ENCODE measurements around the gene HNRNPA1.
"Not testable (repeated sequence)": the region's sequence is repeated elsewhere in the genome, so short reads cannot be mapped to it uniquely, and the experiment has no call there.

The HNRNPA1 gene

DNA sequence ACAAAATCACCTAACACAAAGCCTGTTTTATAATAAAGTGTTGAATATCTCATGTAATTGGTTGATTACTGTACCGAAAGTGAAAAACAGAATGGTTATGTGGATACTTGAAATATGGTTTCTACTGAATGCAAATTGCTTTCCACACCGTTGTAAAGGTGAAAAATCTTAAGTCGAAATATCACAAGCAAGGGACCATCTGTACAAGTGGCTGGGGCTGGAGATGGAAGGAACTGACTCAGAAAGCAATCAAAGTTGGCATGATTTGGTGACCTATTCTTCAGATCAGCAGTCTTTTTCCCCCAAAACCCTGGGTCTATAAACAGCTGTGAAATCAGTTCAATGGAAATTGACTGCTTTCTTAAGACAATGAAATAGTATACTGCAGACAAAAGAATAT is 4.2 kb upstream of the HNRNPA1 start:
- no peak for DNase-seq (ENCODE audit: low spot score)

DNA sequence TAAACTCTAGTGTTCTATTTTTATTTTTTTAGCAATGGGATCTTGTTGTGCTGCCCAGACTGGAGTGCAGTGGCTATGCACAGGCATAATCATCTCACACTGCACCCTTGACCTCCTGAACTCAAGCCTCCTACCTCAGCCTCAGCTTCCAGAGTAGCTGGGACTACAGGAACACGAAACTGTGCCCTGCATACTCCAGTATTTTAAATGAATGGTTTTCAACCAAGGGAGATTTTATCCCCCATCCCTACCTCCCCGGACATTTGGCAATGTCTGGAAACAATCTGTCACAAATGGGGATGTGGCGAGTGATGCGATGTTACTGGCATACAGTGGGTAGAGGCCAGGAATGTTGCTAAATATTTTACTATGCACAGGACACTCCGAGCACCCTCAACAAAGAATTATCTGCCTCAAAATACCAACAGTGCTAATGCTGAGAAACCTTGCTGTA is 2.7 kb upstream of the HNRNPA1 start:
- DNase-seq (ENCODE audit: low spot score) = no peak

DNA sequence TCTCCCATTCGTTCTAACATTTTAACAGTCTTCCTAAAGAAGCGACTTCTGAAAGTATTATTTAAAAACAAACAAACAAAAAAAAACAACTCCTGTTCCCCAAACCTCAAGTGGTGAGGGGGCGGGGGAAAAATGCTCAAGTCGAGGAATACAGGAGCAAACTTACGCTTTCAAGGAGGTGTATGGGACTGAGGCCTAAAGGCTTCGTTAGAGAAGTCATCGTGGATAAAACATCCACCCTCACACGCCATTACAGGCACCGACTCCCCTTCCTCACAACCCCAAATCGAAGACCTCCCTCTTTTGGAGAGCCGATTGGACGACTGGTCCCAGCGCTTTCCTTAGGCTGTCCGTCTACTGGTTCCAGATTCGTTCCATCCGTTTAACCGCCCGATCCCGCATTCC is 1.3 kb upstream of the HNRNPA1 start:
- DNase-seq (ENCODE audit: low spot score) = no peak

DNA sequence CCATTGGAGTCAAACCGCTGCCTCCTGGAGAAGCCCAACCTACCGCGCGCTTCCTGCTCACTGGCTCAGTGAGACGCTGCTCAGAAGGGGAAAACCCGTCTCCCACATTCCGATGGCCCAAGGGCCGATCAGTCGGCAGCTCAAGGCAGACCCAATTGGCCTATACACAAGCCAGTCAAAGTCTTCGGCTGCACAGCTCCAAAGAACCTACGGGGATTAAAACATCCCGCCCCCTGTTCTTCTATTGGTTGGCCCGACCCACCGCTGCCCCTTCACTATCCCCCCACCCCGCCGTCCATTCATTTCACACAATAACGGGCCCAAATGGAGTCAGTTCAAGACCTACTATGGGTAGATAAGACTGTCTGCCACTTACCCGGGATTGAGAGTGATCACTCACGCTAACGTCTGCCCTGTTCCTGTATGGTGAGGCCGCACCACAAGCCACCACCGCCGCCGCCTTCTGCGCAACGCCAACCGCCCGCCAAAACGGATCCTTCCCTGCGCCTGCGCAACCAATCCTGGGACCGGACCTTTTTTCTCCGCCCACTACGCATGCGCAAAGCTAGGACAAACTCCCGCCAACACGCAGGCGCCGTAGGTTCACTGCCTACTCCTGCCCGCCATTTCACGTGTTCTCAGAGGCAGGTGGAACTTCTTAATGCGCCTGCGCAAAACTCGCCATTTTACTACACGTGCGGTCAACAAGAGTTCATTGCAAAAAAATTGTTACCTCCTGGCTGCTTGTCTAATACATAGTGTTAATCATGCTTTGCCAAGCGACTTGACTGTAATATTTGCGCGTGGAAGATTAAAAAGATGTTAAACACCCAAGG is 676 bp upstream of the HNRNPA1 start, which contains the start of gene CBX5:
Gene CBX5, minus strand, starts transcription at position 491 of the 836 bp plus-strand sequence. CDS start 22,472 bp downstream, outside the sequence.
- peak; percentile 98 for DNase-seq (ENCODE audit: low spot score)

DNA sequence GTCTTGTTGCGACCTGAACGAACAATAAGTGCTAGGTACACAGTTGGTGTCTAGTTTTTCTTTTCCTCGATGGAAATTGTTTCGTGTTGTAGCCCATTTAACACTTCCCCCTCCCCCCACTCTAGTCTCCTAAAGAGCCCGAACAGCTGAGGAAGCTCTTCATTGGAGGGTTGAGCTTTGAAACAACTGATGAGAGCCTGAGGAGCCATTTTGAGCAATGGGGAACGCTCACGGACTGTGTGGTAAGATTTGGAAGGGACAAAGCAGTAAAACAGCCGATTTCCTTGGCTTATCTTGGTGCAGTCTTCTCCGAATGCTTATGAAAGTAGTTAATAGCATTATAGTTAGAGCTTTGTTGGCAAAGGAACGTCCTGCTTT is 724 bp downstream of the HNRNPA1 start:
- not testable (repeated sequence) for DNase-seq (ENCODE audit: low spot score)

DNA sequence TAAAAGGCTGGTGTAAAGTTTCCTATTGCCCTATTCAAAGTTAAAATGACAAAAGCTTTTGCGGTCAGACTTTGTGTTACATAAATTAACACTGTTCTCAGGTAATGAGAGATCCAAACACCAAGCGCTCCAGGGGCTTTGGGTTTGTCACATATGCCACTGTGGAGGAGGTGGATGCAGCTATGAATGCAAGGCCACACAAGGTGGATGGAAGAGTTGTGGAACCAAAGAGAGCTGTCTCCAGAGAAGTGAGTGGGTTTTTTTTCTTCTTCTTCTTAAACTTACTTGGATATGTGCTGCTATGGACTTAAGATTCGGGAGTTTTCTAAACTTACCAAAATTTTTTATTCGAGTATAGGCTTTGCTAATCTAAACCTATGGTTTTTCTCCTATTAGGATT is 1.2 kb downstream of the HNRNPA1 start:
- not testable (repeated sequence) for DNase-seq (ENCODE audit: low spot score)

DNA sequence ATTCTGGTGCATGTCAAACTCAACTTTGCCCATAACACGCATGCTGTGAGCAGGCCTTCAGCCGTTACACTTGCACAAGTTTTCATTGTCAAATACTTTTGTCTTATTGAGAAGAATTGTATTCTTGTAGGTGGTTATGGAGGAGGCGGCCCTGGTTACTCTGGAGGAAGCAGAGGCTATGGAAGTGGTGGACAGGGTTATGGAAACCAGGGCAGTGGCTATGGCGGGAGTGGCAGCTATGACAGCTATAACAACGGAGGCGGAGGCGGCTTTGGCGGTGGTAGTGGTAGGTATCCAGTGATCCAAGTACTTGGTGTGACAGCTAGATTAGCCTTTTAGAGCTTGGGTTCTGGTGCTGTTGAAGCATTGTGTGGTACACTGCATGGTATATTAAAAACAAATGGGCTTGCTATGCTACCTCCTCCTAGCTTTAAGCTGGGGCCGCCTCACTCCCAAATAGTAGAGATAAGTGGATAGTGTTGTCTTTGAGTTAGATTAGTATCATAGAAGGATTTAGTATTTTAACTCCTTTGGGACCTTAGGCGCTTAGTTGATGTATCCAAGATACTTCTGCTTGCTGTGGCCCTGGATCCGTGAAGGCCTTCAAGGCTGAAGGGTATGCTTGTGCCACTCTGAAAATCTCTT is 2.5 kb downstream of the HNRNPA1 start:
- no peak for DNase-seq (ENCODE audit: low spot score)

DNA sequence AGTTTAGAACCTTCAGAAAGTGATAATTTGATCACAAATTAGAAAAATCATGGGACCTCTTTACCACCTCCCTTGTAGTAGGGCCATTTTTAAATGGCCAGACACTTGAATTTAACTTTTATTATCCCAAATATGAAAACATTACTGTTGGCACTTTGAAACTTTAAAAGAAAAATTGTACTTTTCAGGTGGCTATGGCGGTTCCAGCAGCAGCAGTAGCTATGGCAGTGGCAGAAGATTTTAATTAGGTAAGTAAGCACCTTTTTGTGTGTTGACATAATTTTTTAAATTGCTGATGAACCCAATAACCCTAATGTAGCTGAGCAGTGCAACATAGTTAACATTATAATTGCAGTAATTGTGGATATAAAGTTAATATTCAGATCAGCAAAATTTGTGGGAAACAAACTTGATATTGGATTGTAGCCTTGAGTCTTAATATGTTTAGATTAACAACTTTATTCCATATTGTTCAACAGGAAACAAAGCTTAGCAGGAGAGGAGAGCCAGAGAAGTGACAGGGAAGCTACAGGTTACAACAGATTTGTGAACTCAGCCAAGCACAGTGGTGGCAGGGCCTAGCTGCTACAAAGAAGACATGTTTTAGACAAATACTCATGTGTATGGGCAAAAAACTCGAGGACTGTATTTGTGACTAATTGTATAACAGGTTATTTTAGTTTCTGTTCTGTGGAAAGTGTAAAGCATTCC is 3.7 kb downstream of the HNRNPA1 start:
- DNase-seq (ENCODE audit: low spot score) = not testable (repeated sequence)

DNA sequence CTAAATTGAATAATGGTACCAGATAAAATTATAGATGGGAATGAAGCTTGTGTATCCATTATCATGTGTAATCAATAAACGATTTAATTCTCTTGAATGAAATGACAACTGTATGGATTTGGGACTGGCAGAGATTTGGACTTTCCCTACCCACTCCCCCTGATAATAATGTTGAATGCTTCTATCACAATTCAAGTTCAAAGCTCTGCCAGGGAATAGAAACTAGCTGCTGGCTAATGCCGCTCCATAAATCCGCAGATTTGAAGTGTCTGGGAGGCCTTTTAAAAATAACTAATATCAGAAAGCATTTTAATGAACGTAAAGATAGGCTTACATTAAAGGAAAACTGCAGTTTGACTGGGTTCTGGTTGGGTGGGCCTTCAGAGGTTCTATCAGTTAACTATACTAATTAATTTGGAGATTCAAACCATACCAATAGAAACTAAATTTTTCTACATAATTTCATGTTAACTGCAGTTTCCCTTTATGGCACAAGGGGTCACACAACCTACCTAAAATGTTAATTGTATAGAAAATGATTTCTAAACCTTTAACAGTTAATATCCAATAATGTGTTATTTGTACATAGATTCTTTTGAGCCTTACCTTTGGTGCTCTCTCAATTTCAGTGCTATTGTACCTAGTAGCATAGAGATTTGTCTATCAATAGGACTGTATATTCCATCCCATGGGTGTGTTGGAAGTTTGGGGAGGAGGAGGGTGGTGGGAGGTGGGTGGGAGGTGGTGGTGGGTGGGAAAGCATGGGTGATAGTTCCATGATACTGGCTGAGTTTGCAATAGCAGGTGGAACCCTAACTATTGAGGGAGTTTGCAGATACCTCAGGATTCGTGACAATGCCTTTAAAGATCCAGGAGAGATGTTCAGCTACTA is 4.9 kb downstream of the HNRNPA1 start:
- no peak for DNase-seq (ENCODE audit: low spot score)

DNA sequence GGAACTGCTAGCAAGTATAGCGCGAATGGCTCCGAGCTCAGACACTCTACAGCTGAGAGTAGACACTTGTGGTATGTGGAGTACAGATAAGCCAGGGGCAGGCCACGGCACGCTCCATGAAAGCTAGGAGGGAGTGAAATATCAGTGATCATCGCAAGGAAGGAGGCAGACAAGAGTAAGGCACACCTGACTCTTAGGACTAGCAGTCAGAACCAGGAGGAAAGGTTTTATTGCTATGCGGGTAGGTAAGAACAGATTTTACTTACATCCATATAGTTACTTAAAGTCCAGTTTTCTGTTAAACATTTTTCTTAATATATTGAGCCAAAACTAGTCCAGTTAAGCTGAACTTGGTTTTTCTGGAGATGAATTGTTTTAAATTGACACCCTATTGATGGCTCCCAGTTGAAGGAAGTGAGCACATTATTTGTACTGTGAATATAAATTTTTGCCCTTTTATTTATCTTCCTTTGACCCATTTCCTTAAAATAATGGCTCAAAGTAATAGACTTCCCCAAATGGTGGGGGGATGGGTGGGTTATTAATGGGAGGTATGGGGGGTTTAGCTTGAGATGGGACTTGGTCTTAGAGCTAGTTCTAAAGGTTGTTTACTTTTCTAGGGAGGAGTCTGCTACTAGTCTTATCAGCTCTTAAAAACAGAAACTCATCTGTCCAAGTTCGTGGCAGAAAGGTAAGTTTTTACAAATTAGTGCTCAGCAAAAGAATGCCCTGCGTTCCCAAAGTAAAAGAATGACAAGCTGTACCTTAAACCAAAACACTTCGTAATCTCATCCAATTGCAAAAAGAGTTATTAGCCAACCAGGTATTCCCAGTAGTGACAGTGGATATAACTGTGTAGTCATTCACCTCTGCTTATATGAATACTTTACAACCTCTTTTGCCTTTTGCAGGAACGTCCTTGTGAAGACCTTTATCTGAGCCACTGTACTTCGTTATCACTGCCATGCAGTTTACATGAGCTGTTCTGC is 5.8 kb downstream of the HNRNPA1 start:
- DNase-seq (ENCODE audit: low spot score) = no peak

DNA sequence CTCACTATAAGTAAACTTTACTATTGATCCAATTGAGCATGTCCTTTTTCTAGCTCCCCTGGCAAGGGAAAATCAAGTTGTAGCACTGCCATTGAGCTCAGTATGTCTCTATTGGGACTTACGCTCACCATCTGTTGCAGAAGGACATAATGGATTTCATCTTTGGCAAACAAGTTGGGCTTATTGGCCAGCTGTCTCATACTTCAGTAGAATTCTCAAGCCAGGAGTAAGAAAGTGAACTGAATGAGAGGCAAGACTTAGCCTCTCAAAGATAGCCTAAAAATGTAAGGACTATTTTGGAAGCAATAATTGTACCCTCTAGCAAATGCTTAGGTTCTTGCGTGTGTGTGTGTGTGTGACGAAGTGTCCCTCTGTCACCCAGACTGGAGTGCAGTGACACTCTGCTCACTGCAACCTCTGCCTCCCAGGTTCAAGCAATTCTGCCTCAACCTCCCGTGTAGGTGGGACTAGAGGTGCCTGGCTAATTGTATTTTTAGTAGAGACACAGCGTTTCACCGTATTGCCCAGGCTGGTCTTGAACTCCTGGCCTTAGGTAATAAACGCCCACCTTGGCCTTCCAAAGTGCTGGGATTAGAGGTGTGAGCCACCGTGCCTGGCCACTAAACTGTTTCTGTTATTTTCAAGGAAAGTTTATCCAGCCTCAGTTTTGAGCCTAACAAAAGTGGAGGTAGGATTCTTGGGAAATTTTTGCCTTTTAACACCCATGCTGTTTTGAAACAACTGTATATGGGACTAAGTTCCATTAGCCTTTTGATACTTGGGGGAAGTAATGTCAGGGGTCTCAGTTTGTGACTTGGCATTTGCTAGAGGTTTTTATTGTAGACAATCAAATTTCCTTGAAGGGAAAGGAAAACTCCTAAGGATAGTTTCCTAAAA is 7.0 kb downstream of the HNRNPA1 start:
- DNase-seq (ENCODE audit: low spot score) = no peak

DNA sequence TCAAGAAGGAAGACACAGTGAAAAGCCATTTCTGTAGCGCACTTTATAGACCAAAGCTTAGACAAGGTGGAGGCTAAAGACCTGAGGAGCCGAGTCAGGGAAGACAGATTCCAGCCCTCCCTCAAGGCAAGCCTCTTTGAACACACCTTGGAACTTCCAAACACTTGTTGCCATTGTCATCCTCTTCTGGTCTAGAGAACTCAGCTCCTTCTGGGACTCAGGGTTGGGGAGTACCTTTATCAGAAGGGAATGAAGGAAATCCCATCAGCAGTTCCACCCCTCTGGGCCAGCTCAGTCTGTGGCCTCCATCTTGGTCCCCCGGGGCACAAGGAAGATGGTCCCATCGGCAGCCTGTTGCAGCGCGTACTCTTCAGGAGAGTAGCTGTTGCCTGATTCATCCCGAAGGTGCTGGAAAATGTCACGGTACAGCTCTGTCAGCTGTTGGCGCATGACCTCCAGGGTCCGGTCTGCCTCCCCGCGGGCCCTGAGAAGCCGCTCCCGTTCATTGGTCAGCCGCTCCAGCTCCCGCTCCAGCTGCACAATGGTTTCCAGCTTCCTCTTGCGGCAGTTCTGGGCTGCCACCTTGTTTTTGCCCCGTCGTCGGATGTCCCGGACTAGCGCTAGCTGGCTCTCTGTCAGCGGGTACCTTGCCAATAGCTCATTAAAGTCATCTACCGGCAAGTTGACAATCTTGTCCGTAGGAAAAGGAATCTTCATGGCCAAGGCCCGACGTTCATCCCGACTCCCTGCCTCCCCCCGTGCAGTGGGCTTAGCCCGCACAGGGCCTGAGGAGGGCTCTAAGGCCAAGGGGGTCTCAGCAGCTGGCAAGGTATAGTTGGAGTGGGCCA is 11.8 kb downstream of the HNRNPA1 start:
- DNase-seq (ENCODE audit: low spot score) = no peak

DNA sequence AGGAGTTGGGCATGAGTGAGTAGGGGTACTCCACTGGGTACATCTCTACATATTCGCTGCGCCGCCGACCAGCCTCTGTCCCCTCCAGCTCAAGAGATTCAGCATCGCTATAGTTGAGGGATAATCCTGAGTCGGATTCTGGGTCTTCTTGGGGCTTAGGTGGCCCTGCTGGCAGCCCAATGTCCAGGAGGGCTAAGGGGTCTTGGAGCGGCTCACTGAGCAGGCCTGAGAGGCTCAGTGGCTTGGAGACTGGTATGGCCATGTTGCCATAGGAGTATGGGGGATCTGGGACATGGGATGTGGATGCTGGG is 12.4 kb downstream of the HNRNPA1 start:
- DNase-seq (ENCODE audit: low spot score) = no peak

DNA sequence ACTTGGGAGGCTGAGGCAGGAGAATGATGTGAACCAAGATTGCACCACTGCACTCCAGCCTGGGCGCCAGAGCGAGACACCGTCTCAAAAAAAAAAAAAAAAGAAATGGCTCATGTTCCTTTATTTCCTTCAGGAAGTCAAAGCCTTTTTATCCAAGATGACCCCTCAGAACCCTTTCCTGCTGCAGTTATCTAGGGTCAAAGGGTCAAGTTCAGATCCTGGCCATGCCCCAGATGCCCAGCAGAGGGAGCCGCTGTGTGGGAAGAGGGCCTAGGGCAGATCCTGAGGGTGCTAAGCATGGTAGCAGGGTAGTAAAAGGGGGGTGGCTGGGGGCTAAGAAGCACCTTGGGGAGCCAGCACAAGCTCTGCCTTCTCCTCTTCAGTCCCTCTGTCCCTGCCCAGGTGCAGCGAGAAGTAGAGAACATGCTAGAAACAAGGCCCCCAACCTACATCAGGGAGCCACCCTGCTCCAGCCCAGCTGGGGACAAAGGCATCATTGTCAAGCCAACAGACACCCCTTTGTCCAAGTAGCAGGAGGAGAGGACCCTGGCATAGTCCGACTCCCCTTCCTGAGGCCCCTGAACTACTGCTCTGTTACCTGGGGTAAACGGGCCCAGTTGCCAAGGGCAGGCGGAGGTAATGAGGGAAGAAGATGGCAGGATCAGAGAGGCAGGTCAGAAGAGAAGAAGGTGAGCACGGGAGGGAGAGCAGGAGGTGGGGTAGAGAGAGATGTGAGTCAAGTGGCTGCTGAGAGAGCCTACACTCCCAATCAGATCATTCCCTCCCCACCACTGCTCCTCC is 13.8 kb downstream of the HNRNPA1 start:
- DNase-seq (ENCODE audit: low spot score) = peak; percentile 70

DNA sequence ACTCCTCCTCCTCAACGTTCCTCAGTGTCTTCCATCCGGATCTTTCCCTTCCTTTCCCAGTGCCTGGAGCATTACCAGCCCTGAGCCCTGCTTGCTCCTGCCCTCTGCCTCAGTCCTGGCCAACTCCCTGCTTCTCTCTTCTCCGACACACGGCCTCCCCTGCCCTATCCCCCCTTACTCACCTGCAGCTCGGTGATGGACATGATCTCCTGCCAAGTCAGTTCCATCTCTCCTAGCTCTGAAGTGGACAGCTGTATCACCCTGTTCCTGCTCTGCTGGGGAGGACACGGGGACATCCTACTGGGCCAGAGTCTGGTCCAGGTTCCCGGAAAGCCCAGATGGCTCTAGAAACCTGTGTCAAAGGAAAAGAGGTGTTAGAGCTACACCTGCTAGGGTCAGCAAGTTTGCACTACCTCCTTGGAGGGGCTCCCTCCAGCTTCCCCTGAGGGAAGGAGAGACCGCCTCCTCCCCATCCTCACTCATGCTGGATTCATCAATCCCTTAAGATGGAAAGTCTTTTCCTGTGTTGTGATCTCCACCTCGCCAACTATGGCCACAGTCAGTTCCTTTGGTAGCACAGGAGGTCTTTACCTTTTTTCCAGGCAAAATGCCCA is 14.5 kb downstream of the HNRNPA1 start:
- DNase-seq (ENCODE audit: low spot score) = no peak

DNA sequence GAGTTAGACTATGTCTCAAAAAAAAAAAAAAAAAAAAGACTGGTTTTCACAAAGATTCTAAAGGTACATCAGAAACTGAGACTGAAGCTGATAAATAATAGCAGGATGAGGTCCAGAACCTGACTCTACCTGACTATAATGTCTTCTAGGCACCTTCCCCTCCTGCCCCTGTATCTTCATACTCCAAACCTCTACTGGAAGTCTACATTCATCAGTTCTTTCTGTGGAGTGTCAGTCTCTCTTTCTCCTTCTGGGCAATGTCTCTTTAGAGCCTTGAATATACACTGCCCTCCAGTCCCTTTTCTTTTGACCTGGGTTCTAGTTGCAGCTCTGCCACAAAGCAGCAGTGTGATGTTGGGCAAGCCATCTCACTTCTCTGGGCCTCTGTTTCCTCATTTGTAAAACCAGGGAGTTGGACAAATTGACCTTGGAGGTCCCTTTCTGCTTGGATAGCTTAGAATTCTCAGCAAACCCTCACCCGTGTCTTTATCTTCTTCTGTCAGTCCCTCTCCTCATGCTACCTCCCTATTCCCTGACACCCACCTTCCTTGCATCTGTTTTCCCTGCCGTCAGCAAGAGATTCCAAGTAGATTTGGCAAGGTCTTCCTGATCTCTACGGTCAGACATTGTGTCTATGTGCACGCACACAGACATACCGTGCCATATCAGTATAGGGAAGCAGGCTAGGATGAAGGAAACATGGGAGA is 16.0 kb downstream of the HNRNPA1 start:
- no peak for DNase-seq (ENCODE audit: low spot score)

DNA sequence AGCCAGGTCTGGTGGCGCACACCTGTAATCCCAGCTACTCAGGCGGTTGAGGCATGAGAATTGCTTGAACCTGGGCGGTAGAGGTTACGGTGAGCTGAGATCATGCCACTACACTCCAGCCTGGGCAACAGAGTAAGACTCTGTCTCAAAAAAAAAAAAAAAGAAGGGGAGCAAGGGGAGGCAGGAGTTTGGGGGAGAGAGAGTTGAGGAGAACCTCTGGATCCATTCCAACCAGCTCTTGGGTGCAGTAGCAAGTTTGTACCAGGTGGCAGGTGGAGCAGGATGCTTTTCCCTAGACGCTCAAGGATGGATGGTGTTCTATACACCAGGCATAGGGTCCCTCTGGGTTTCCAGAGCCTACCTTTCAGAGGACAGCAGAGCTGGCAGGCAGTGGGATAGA is 18.4 kb downstream of the HNRNPA1 start:
- no peak for DNase-seq (ENCODE audit: low spot score)

All from AG08396 (cell line).